A673 (cell line): Measurements from ENCODE around the gene ZBTB20.

Source experiments
- CTCF ChIP-seq: fragments of 300-800, 200-600 bp; sonication (generic); conservative IDR thresholded peaks from 2 replicates; pipeline ENCODE4 v1.5.1; 2017; ENCODE audit warnings: low read depth, mild to moderate bottlenecking, antibody characterized with exemption, low read length, moderate library complexity, mixed read lengths
- EZH2 ChIP-seq: fragments of 200-600 bp; sonication (generic); IDR thresholded peaks from 2 replicates; pipeline ENCODE4 v1.6.1; 2017; ENCODE audit warnings: borderline replicate concordance, low read depth, mild to moderate bottlenecking, mixed read lengths, antibody characterized with exemption, low read length; ENCODE audit not compliant: poor library complexity, severe bottlenecking

- TF ChIP-seq CTCF: no peak
- TF ChIP-seq EZH2: no peak
Observed at GRCh38 chr3:114659109-114660061, 487.7 kb downstream of the ZBTB20 start.
